ENCODE data around the gene GPR107.
A peak's percentile ranks its signal among the peaks of the same experiment; 100 is the strongest.

GPR107 gene

DNA sequence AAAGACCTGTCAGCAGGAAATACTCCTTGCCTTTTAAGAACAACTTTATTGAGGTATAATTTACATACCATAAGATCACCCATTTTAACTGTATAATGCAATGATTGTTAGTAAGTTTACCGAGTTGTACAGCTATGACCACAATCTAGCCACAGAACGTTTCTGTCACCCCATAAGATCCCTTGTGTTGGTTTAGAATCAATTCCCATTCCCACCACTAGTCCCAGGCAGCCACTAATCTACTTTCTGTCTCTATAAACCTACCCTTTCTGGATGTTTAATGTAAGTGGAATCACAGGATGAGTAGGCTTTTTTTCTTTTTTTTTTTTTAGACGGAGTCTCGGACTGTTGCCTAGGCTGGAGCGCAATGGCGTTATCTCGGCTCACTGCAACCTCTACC, 4.4 kb downstream of the GPR107 start:
- peak; percentile 9 for DNase-seq

- peak; percentile 28 for DNase-seq
These were observed 5.2 kb downstream of the GPR107 start for GRCh38 chr9:130058887-130059286.

DNA sequence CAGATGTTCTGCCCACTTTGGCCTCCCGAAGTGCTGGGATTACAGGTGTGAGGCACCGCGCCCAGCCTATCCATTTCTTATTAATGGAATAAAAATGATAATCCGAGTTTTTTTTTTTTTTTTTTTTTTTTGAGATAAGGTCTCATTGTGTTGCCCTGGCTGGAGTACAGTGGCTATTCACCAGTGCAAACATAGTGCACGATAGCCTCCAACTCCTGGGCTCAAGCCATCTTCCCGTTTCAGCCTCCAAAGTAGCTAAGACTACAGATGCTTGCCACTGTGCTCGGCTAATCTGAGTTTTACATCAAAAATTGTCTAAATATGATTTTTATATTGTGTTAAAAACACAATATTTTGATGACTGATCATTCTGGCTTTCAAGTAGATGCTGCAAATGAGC, 6.6 kb downstream of the GPR107 start:
- no peak for DNase-seq

- DNase-seq: no peak
These were observed 9.0 kb downstream of the GPR107 start for GRCh38 chr9:130062750-130063149.

- DNase-seq: no peak
These were observed 10.9 kb downstream of the GPR107 start for GRCh38 chr9:130064621-130065020.

GRCh38 chr9:130069048-130069447, 15.3 kb downstream of the GPR107 start:
- no peak for DNase-seq

- DNase-seq: peak; percentile 28
These were observed 19.0 kb downstream of the GPR107 start for GRCh38 chr9:130072515-130073235.

GRCh38 chr9:130073373-130073772, 19.7 kb downstream of the GPR107 start:
- DNase-seq: peak; percentile 41

DNA sequence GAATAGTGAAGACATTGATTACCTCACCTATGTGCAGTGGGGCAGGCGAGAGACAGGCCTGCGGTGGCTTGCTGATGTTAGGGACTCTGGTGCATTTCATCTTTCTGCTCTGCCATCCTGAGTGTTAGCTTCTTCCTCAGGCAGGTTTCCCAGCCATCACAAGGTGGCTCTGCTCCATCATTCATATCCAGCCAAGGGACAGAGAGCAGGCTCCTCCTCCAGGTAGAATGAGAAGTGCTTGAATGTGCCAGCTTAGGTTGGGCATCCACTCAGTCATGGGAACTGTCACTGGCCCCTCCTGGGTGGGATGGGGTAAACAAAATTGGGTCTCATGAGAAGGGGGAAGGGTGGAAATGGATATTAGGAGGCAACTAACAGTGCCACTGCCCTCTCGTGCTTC, 24.8 kb downstream of the GPR107 start:
- DNase-seq: no peak

- no peak for DNase-seq
These were observed 30.6 kb downstream of the GPR107 start for GRCh38 chr9:130084337-130084736.

GRCh38 chr9:130088051-130088450, 34.3 kb downstream of the GPR107 start:
- no peak for DNase-seq

DNA sequence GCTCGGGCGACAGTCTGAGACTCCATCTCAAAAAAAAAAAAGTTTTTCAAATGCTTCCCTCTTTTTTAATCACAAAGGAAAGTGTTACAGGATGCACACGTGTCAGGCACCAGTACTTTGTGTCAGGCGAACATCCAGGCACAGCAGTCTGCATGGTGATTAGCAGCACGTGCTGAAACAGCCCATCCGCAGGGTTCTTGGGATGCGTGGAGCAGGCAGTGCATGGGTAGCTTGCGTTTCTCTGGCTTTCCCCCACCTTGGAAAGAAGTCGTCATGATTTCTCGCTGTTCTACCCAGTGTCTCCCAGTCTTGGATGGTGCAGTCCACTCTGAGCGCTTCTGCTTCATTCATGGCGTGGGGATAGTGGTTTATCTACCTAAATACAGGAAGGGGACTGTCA, 35.4 kb downstream of the GPR107 start:
- no peak for DNase-seq

- DNase-seq: no peak
These were observed 37.2 kb downstream of the GPR107 start for GRCh38 chr9:130090915-130091314.

DNA sequence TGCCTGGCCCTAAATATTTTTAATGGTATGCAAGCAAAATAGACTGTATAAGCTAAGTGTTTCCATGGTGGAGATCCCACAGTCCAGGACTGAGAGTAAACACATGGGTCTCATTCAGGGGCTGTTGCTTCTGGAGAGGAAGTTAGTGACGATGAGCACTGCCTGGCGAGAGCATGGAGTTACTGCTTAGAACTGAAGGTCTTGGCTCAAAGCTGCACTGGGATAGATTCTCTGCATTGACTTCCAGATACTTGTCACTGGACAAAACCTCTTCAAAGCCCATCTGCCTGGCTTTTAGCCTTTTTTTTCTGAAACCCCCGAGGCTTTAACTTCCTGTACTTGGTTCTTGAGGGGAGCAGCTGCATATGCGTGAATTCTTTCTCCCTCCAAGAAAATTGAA, 39.2 kb downstream of the GPR107 start:
- DNase-seq: no peak

DNA sequence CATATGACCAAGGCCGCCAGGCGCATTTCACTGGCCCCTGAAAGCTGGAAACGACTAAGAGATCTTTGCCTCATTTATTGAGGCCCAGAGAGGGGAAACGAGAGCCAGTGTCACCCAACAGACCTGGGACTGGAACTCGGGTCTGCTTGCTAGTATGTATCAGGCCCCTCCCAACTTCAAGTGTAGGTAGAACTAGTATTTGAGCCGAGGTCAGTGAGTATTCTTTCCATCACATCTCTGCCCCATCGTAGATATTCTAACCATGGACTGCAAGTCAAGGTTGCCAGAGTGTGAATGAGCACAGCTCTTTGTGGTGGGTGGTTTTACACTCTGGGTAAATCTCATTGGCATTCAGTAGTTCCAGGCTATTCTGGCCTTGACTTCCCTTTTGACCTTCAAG, 42.2 kb downstream of the GPR107 start:
- DNase-seq: no peak

DNA sequence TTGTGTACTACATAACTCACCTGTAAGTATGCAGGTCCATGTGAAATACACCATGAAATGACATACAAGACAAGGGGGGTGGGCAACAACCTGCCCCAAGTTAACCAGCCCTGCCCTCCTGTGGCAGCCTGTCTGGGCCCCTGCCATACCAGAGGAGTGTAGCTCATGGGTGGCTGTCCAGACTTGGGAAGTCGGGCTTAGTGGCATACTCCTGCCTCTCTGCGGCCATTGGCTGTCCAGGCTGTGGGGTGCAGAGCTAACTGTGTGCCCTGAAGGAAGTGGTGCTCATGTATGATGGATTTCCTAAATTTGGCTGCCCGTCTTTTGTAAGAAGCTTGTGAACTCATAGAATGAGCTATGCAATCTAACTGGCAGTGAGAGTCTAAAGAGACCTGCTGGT, 47.0 kb downstream of the GPR107 start:
- no peak for DNase-seq

- DNase-seq: no peak
These were observed 48.2 kb downstream of the GPR107 start for GRCh38 chr9:130101915-130102314.

GRCh38 chr9:130104491-130105193, 50.9 kb downstream of the GPR107 start:
- no peak for DNase-seq

- DNase-seq: no peak
These were observed 53.1 kb downstream of the GPR107 start for GRCh38 chr9:130106860-130107233.

GRCh38 chr9:130107234-130107861, 53.6 kb downstream of the GPR107 start:
- DNase-seq: peak; percentile 81

GRCh38 chr9:130107955-130108354, 54.2 kb downstream of the GPR107 start:
- DNase-seq: no peak

- no peak for DNase-seq
These were observed 56.5 kb downstream of the GPR107 start for GRCh38 chr9:130110166-130110565.

DNA sequence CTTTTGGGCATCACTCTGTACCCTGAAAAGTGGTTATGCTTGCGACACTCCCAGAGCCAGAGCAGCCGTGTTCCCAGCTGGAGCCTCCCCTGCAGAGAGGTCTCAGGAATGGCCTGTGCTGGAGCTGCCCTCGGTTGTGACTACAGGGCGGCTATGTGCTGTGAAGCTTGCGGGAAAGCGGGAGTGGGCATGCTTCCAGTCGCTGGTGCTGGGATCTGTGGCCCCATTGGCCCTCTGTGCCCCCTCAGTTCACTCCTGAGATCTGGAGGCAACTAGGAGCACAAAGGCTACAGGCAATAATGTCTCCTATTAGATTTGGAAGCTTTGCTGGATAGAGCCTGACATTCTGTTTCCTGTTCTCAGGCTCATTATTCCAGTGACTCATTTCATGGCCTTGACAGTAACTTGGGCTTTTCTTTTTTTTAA, 56.9 kb downstream of the GPR107 start:
- peak; percentile 47 for DNase-seq
